Measurements from ENCODE around the gene CDKAL1.
"Not testable (repeated sequence)": the region's sequence is repeated elsewhere in the genome, so short reads cannot be mapped to it uniquely, and the experiment has no call there.

CDKAL1 gene

DNA sequence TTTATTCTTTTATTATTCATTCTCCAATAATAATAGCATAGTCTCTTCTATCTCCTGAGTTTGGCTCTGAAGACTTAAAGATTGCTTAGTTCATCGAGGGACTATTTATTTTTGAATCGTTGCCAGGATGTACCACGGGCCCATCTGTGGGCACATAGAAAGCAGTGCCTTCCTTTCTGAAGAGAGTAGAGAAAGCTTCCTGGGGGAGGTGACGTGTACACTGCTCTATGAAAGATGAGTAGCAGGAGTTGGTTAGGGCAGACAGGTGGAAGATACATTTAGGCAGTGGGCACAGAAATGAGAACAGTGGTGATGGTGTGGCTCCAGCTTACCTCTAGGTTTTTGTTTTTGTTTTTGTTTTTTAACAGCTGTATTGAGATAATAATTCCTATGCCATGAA lies 98.4 kb downstream of the CDKAL1 start:
- DNase-seq (ENCODE audit: extremely low read depth in 1 of 2, low read depth in 1 of 2) = no peak

GRCh38 chr6:20633566-20634340 lies 99.5 kb downstream of the CDKAL1 start:
- no peak for DNase-seq (ENCODE audit: extremely low read depth in 1 of 2, low read depth in 1 of 2)

GRCh38 chr6:20639161-20639560 lies 104.9 kb downstream of the CDKAL1 start:
- DNase-seq (ENCODE audit: extremely low read depth in 1 of 2, low read depth in 1 of 2) = no peak

DNA sequence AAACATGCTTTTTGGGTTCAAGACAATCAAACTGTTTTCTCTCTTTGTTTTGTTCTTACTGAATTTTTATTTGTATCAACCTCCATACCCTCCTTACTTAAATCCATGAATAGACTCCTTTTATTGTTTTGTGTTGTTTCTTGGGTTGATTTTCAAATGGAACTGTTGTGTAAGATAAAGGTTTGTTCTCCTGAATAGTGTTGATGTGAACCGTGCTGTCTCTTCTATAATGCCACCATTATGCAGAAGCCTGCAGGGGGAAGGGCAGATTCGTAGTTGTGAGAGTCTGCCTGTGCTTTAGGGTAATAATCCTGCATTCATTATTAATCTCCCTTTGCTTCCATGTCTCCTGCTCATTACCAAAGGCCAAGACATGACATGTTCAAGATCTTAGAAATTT lies 105.9 kb downstream of the CDKAL1 start:
- DNase-seq (ENCODE audit: extremely low read depth in 1 of 2, low read depth in 1 of 2) = no peak

DNA sequence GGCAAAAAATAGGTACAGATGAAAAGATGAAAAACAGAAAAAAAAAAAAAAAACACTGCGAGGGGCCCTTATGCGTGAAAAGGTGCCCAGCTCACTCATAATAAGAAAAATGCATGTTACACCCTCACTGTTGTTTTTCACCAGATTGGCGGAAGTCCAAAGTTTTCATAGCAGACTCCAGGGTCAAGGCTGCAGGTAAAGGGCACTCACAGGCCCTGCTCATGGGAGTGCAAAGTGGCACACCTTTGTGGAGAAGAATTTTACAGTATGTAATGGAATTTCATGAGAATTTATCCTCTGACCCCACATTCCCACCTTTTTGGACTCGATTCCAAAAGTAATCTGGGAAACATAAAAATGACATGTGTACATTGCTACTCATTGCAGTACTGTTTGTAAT lies 108.2 kb downstream of the CDKAL1 start:
- DNase-seq (ENCODE audit: extremely low read depth in 1 of 2, low read depth in 1 of 2) = no peak

- no peak for DNase-seq (ENCODE audit: extremely low read depth in 1 of 2, low read depth in 1 of 2)
Measured at GRCh38 chr6:20644667-20645370, 110.6 kb downstream of the CDKAL1 start.

GRCh38 chr6:20645572-20645971 lies 111.3 kb downstream of the CDKAL1 start:
- not testable (repeated sequence) for DNase-seq (ENCODE audit: extremely low read depth in 1 of 2, low read depth in 1 of 2)

DNA sequence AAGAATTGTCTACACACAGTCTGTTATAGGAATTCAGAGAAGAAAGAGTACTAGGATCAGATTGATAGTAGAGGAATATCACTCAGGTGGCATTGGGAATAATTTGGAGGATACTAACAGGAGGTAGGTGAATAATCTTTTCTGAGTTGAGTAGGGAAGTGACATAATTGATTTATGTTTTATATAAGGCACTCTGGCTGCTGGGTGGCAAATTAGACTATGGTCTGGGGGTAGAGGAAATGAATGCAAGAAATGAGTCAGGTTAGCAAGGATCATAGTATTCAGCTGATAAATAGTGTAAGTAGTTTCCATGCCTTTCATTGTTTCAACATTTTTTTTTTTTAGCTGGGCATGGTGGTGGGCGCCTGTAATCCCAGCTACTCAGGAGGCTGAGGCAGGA lies 113.3 kb downstream of the CDKAL1 start:
- no peak for DNase-seq (ENCODE audit: extremely low read depth in 1 of 2, low read depth in 1 of 2)

GRCh38 chr6:20649696-20650470 lies 115.6 kb downstream of the CDKAL1 start:
- not testable (repeated sequence) for DNase-seq (ENCODE audit: extremely low read depth in 1 of 2, low read depth in 1 of 2)

DNA sequence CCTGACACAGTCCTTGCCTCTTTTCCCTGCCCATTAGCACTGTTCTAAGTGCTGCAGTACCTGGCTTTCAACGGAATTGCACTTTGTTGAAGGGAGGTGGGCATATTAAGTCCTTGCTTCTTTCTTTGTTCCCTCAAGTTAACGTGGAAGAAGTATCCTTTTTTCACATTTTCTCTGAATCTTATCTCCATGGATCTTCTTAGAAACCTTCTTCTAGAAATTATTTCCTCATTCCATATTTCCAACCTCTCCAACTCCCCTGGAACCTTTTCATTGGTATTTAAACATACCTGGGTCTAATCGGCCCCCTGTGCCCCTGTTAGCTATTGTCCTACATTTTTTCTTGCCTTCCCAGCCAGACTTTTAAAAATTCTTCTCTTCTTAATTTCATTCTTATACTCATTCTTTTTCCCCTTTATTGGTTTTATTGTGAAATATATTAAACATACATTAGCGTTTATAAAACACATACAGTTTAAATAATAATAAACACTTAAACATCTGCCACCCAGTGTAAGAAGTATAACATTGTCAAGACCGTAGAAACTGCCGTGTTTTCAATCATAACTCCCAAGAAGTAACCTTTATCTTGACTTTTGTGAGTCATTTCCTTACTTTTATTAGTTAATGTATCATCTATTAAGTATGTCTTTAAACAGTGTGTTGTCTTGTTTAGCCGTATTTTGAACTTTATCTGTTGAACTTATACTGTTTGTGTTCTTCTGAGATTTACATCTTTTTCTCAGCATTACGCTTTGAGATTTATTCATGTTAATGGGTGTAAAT lies 118.2 kb downstream of the CDKAL1 start:
- no peak for DNase-seq (ENCODE audit: extremely low read depth in 1 of 2, low read depth in 1 of 2)

DNA sequence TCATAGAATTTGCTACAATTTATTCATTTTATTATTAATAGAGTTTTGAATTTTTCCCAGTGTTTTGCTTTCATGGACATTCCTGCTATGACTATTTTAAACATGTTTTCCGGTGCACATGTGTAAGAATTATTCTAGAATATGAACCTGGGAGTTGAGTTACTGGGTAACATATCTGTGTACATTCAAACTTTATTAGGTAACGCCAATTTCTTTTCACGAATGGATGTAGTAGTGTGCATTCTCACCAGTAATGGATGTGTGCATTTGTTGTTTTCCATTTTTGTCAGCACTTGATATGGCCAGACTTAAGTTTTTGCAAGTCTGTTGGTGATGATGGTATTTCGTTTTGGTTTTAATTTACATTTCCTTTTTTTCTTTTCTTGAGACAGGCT lies 118.8 kb downstream of the CDKAL1 start:
- DNase-seq (ENCODE audit: extremely low read depth in 1 of 2, low read depth in 1 of 2) = no peak

- DNase-seq (ENCODE audit: extremely low read depth in 1 of 2, low read depth in 1 of 2) = no peak
Measured at GRCh38 chr6:20655317-20655716, 121.1 kb downstream of the CDKAL1 start.

- DNase-seq (ENCODE audit: extremely low read depth in 1 of 2, low read depth in 1 of 2) = no peak
Measured at GRCh38 chr6:20657274-20657800, 123.1 kb downstream of the CDKAL1 start.

DNA sequence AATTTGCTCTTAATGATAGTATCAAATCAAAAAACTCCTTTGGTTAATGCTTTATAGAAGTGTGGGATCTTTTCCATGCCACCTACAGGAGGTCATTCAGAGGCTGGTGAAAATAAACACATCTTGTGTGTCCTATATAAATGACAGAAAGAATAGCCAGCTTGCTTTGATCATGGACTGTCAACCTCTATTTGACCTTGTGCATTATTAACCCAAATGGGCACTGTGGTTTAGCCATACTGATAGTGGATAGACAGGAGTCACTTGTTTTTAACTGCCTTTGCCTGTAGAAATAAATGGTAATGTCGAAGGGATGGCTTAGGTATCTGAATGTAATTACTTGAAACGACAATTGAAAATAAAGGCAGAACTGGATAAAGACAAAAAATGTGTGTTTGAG lies 123.8 kb downstream of the CDKAL1 start:
- no peak for DNase-seq (ENCODE audit: extremely low read depth in 1 of 2, low read depth in 1 of 2)

DNA sequence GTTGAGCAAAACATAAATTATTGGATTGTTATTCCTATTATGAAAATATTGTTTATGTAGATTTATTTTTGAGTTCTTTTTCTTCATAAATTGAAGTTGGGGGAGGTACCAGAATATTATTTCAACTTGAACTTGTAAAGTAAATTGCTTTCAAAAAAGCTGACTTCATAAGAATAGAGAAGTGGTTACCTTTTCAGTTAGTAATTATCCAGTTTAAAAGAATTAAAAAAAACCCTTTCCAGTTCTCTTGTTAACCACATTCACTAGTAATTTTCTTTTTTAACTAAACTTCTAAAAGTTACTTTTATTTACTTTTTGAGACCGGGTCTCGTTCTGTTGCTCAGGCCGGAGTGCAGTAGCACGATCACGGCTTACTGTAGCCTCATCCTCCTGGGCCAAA lies 124.3 kb downstream of the CDKAL1 start:
- no peak for DNase-seq (ENCODE audit: extremely low read depth in 1 of 2, low read depth in 1 of 2)

DNA sequence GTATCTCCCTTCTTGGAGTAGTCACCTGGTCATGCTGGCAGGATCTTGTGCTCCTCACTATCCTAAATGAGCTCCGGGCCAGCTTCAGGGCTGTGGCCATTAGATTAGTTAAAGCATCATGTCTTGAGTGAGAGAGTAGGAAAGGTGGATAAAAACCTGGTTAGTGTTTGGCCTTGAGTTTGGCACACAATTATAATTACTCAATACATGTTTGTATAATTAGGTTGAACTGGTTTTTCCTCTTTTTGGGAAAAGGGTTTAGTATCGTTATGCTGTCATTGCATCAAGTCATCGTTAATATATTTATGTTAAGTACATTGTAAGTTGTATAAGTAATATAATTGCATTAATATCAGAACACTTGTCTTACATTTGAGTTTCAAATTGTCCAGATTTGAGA lies 126.3 kb downstream of the CDKAL1 start:
- DNase-seq (ENCODE audit: extremely low read depth in 1 of 2, low read depth in 1 of 2) = no peak

GRCh38 chr6:20661721-20662120 lies 127.5 kb downstream of the CDKAL1 start:
- DNase-seq (ENCODE audit: extremely low read depth in 1 of 2, low read depth in 1 of 2) = no peak

DNA sequence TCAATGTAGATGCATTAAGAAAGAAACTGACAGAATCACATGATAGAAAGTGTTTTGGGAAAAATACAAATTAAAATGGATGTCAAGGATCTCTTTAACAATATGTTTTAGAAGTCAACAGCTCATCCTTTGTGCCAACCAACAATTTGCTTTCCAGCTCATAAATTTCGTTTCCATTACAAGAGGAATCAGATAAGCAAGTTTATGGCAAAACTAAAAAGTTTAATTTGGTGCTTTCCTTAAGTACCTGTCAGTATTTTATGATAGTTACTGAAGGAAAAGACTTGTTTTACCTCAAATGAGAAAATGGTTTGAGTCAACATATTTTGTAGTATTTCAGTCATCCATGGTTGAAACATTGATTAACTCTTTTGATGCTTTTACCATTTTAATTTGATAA lies 130.0 kb downstream of the CDKAL1 start:
- no peak for DNase-seq (ENCODE audit: extremely low read depth in 1 of 2, low read depth in 1 of 2)

DNA sequence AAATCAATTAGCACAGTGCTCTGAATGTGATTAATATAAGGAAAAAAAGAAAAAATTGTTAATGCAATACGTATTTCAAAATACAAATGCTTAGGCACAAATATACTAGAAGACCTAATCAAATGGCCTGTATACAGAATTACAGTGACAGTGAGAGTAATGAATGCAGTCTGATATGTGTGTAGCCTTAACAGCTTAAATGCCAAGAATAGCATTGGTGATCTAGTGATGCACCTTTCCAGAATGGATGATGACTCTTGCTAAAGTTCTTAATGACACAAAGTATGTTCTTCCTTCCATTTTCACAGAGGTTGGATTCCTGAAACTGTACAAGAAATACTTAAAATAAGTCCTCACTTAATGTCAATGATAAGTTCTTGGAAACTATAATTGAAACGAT lies 131.0 kb downstream of the CDKAL1 start:
- no peak for DNase-seq (ENCODE audit: extremely low read depth in 1 of 2, low read depth in 1 of 2)

DNA sequence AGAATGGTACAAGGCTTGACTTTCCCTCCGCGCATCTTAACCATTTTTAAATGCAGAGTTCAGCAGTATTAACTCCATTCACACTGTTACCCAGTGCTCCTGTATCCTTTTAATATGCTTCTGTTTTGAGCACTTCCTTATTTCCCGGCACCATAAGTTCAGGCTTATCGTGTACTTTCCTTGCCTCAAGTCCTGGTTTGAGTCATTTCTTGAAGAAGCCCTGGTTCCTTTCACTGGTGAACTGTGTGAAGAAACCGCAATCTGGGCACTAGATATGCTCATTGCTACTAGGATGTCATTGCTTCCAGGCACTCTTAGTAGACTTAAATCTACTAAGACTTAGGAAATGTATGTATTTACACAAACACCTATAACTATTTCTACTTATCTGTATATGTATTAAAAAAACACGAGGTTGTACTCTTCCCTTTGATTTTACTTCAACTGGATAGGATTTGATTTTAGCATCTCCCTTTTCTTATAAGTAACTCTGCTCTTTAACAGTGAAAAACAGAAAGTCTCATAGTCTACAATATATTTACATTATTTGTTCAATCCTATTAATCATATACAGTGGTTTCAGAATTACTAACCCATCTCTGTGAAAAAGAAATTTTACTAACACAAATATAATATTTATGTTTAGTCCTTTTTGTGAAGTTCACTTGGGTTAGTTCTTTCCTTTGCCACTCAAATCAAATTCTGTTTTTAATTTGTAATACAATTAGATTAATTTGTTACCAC lies 135.5 kb downstream of the CDKAL1 start:
- DNase-seq (ENCODE audit: extremely low read depth in 1 of 2, low read depth in 1 of 2) = no peak

Measured in activated CD8-positive, alpha-beta memory T cell treated with anti-CD3 and anti-CD28 coated beads for 1 hour (primary cell).